HCT116 (cell line): Measurements from ENCODE around the gene HMGXB3. TPM values are rescaled to one million over a fixed set of nuclear protein-coding genes. Genes with fewer than 3 reads are reported as not detected.

Experiments
- ATAC-seq: fragments of 200-7000 bp; cut with Tn5 transposase; 2 replicates; pipeline ENCODE4 v1.9.1; 2020; ENCODE audit warnings: mild to moderate bottlenecking, moderate library complexity
- BruUV-seq: library from RNA; stranded (reverse); fragments of 400-500 nt; replicated peaks from 2 replicates; lab custom pipeline; 2021; lab: Mats Ljungman, UMichigan
- CTCF ChIA-PET: fragments of 300-600 bp; sonication (Branson Sonifier 250); formaldehyde crosslinking; loops from one replicate; lab custom pipeline; 2021; ENCODE audit warnings: antibody characterized with exemption; lab: Charles Lee
- POLR2A ChIA-PET: fragments of 300-600, 350-600 bp; sonication (Branson Sonifier 250); formaldehyde crosslinking; loops from one replicate; lab custom pipeline; 2021; ENCODE audit warnings: antibody characterized with exemption; lab: Charles Lee
- RAD21 ChIA-PET, 2 experiments: fragments of 300-600 bp; sonication (Branson Sonifier 250); formaldehyde crosslinking; loops; one replicate each; lab custom pipeline; 2023; ENCODE audit warnings: low total read pairs in 2 of 2; ENCODE audit not compliant: uncharacterized antibody in 2 of 2, unreplicated experiment in 2 of 2, low non-redundant PET in 1 of 2; lab: Charles Lee
- DNase-seq: peaks from one replicate; pipeline ENCODE4 v3.0.0-alpha.2; 2010; ENCODE audit warnings: low read depth, low spot score
- H2AFZ ChIP-seq: fragments of 200-600 bp; shearing (Covaris generic), sonication (generic); 2 replicates; pipeline ENCODE4 v1.6.1; 2017; ENCODE audit warnings: low read depth, mixed run types, mixed read lengths, antibody characterized with exemption, low read length; ENCODE audit not compliant: poor library complexity, severe bottlenecking
- H3K27ac ChIP-seq: 2 replicates; pipeline ENCODE4 v1.5.1; 2012; ENCODE audit warnings: low read depth, low read length
- H3K27me3 ChIP-seq: fragments of 200-600 bp; sonication (generic); 2 replicates; pipeline ENCODE4 v1.6.1; 2016; ENCODE audit warnings: mixed run types, low read length, mixed read lengths; ENCODE audit not compliant: insufficient read depth
- H3K36me3 ChIP-seq, 2 experiments: fragments of 200-500 bp in 1 of 2; fragments of 200-600 bp in 1 of 2; sonication (Bioruptor generic) in 1 of 2; sonication (generic) in 1 of 2; 2 replicates each; pipeline versions ENCODE4 v1.5.1 to v1.6.1; 2014 to 2016; ENCODE audit warnings: low read length in 2 of 2, inconsistent platforms in 1 of 2, mixed read lengths in 1 of 2, mixed run types in 1 of 2; ENCODE audit not compliant: insufficient read depth in 2 of 2, control insufficient read depth in 1 of 2
- H3K4me1 ChIP-seq, 2 experiments: fragments of 200-600 bp in 1 of 2; sonication (generic) in 1 of 2; 2 replicates each; pipeline versions ENCODE4 v1.5.1 to v1.6.1; 2012 to 2017; ENCODE audit warnings: low read length in 2 of 2, inconsistent platforms in 1 of 2, mild to moderate bottlenecking in 1 of 2, mixed read lengths in 1 of 2, mixed run types in 1 of 2, moderate library complexity in 1 of 2; ENCODE audit not compliant: insufficient read depth in 2 of 2, control insufficient read depth in 1 of 2
- H3K4me2 ChIP-seq: fragments of 200-600 bp; sonication (generic); 2 replicates; pipeline ENCODE4 v1.6.1; 2017; ENCODE audit warnings: mixed run types, low read length, mixed read lengths
- H3K4me3 ChIP-seq, 2 experiments: fragments of 200-600 bp in 1 of 2; sonication (generic) in 1 of 2; replicated peaks in 1 of 2; 2 replicates each; pipeline ENCODE4 v1.5.1; 2011 to 2016; ENCODE audit warnings: low read length in 2 of 2, control low read depth in 1 of 2, low read depth in 1 of 2, mild to moderate bottlenecking in 1 of 2, mixed read lengths in 1 of 2, mixed run types in 1 of 2
- H3K79me2 ChIP-seq: fragments of 200-600 bp; sonication (generic); 2 replicates; pipeline ENCODE4 v1.6.1; 2017; ENCODE audit warnings: mild to moderate bottlenecking, mixed run types, low read length, moderate library complexity, mixed read lengths; ENCODE audit not compliant: insufficient read depth
- H3K9ac ChIP-seq: fragments of 200-600 bp; sonication (generic); 2 replicates; pipeline ENCODE4 v1.6.1; 2016; ENCODE audit warnings: low read length, mixed read lengths
- H3K9me2 ChIP-seq: fragments of 200-600 bp; sonication (generic), shearing (Covaris generic); 2 replicates; pipeline ENCODE4 v1.6.1; 2017; ENCODE audit warnings: mixed run types, mild to moderate bottlenecking, moderate library complexity; ENCODE audit not compliant: insufficient read depth
- H3K9me3 ChIP-seq, 2 experiments: fragments of 200-500 bp in 1 of 2; fragments of 200-600 bp in 1 of 2; sonication (Bioruptor generic) in 1 of 2; sonication (generic) in 1 of 2; 2 replicates each; pipeline ENCODE4 v1.6.1; 2014 to 2017; ENCODE audit warnings: low read length in 2 of 2, mixed read lengths in 2 of 2, inconsistent platforms in 1 of 2, low read depth in 1 of 2, mild to moderate bottlenecking in 1 of 2, mixed run types in 1 of 2, moderate library complexity in 1 of 2; ENCODE audit not compliant: control insufficient read depth in 1 of 2, insufficient read depth in 1 of 2
- H4K20me1 ChIP-seq: fragments of 200-600 bp; sonication (generic), shearing (Covaris generic); 2 replicates; pipeline ENCODE4 v1.6.1; 2017; ENCODE audit warnings: mixed run types, mild to moderate bottlenecking, moderate library complexity; ENCODE audit not compliant: insufficient read depth
- EZH2phosphoT487 ChIP-seq: fragments of 200-600 bp; IDR thresholded peaks from 2 replicates; pipeline ENCODE4 v1.6.1; 2018; ENCODE audit warnings: antibody characterized with exemption, borderline replicate concordance
- SIN3A ChIP-seq: IDR thresholded peaks from 2 replicates; pipeline ENCODE4 v1.6.1; 2012; ENCODE audit warnings: low read depth
- TCF7L2 ChIP-seq: IDR thresholded peaks from 2 replicates; pipeline ENCODE4 v1.7.0; 2011; ENCODE audit warnings: borderline replicate concordance, inconsistent platforms; ENCODE audit not compliant: insufficient read depth, insufficient read length; ENCODE audit errors: extremely low read depth
- intact Hi-C: fragments of 100-400 bp; cut with micrococcal nuclease; formaldehyde crosslinking; loops from 2 replicates; pipeline ENCODE4 v1.10.0; 2022
- total RNA-seq: library from RNA; stranded (reverse); gene quantifications from one replicate; pipeline ENCODE4 v1.2.1, GENCODE V29; 2021; ENCODE audit not compliant: unreplicated experiment
- TF ChIP-seq, protein P1 (sequence below): IDR thresholded peaks from 2 replicates; pipeline ENCODE4 v1.6.1; 2011; ENCODE audit warnings: mild to moderate bottlenecking, low read length, moderate library complexity; ENCODE audit not compliant: insufficient replicate concordance; ENCODE audit errors: extremely low read depth
- TF ChIP-seq, protein P2 (sequence below): IDR thresholded peaks from 2 replicates; pipeline ENCODE4 v1.6.1; 2012
- TF ChIP-seq, protein P3 (sequence below): IDR thresholded peaks from 2 replicates; pipeline ENCODE4 v1.6.1; 2012
- TF ChIP-seq, protein P4 (sequence below), 3 experiments: fragments of 200-600 bp in 1 of 3; sonication (generic) in 1 of 3; IDR thresholded peaks in 2 of 3; conservative IDR thresholded peaks in 1 of 3; 2 replicates each; pipeline ENCODE4 v1.5.1; 2012 to 2017; ENCODE audit warnings: low read depth in 2 of 3, low read length in 2 of 3, antibody characterized with exemption in 1 of 3, borderline replicate concordance in 1 of 3, control low read depth in 1 of 3, mild to moderate bottlenecking in 1 of 3, mixed read lengths in 1 of 3, mixed run types in 1 of 3, moderate library complexity in 1 of 3; ENCODE audit not compliant: insufficient read depth in 1 of 3

HMGXB3 gene
- total RNA-seq, 1 experiment from 2014 or later = 41.8 TPM

DNA sequence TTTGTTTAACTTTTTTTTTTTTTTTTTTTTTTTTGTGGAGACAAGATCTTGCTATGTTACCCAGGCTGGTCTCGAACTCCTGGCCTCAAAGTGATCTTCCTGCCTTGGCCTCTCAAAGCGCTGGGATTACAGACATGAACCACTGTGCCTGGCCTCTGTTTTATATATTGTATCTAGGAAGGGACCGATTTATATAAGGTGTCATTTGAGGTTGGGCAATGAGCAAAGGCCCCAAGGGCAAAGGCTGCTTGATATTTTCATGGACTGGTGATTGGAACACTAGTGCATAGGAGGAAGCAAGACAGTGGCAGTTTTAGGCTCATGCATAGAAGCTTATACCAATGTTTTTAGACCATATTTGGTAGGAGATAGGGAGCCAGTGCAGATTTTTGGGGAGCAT, 36.8 kb upstream of the HMGXB3 start:
- 0 out of 2 replicates have a peak, but pooled peaks cover 2% of the 10 kb centered on the region for H3K79me2 ChIP-seq
- TF ChIP-seq EZH2phosphoT487 (no peak), TCF7L2 (no peak), SIN3A (no peak)
- TF ChIP-seq, protein P1, sequence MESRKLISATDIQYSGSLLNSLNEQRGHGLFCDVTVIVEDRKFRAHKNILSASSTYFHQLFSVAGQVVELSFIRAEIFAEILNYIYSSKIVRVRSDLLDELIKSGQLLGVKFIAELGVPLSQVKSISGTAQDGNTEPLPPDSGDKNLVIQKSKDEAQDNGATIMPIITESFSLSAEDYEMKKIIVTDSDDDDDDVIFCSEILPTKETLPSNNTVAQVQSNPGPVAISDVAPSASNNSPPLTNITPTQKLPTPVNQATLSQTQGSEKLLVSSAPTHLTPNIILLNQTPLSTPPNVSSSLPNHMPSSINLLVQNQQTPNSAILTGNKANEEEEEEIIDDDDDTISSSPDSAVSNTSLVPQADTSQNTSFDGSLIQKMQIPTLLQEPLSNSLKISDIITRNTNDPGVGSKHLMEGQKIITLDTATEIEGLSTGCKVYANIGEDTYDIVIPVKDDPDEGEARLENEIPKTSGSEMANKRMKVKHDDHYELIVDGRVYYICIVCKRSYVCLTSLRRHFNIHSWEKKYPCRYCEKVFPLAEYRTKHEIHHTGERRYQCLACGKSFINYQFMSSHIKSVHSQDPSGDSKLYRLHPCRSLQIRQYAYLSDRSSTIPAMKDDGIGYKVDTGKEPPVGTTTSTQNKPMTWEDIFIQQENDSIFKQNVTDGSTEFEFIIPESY = no peak
- TF ChIP-seq, protein P2, sequence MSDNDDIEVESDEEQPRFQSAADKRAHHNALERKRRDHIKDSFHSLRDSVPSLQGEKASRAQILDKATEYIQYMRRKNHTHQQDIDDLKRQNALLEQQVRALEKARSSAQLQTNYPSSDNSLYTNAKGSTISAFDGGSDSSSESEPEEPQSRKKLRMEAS = no peak
- RAD21 ChIA-PET = interaction anchor here in 1 of 2 experiments (1.5 kb wide), 1 partner anchor 27 kb away, joined by 3 read pairs; no protein-coding TSS in a partner anchor
- DNase-seq (no peak), ATAC-seq (no peak)
- H4K20me1 ChIP-seq = no peaks in the 10 kb centered on the region
- no peaks in the 10 kb centered on the region for H3K36me3 ChIP-seq
- POLR2A ChIA-PET = no interaction called here
- no peaks in the 10 kb centered on the region for H3K27me3 ChIP-seq
- BruUV-seq = no TSS peak
- no peak overlapping the region for H3K4me2 ChIP-seq
- no peak overlapping the region for H3K4me3 ChIP-seq
- no peak overlapping the region for H3K9ac ChIP-seq
- H2AFZ ChIP-seq = no peak overlapping the region
- peaks cover 8 to 27% of the 10 kb centered on the region in 2 experiments for H3K4me1 ChIP-seq
- H3K27ac ChIP-seq = no peak overlapping the region
- intact Hi-C loops = no loop called here
- no peaks in the 10 kb centered on the region for H3K9me2 ChIP-seq
- CTCF ChIA-PET = interaction anchor here (1.0 to 1.6 kb wide), 2 partner anchors 111 to 126 kb away, joined by 3 read pairs; no protein-coding TSS in a partner anchor
- H3K9me3 ChIP-seq = no peaks in the 10 kb centered on the region

DNA sequence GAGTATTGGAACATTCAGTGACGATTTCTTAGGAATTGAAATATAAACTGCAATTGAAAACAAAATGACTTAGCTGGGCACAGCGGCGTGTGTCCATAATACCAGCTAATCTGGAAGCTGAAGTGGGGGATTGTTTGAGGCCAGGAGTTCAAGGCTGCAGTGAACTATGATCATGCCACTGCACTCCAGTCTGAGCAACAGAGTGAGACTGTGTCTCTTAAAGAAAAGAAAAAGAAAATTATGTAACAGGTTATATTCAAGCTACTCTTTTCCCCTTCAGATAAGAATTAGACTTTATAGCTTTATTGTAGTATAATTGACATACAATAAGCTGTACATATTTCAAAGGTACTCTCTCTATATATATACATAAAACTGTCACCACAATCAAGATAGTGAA, 33.6 kb upstream of the HMGXB3 start:
- DNase-seq (no peak), ATAC-seq (no peak)
- no peaks in the 10 kb centered on the region for H3K27me3 ChIP-seq
- no peak overlapping the region for H3K27ac ChIP-seq
- ChIA-PET CTCF (interaction anchor here (0.8 kb wide), 1 partner anchor 114 kb away, joined by 3 read pairs; no protein-coding TSS in a partner anchor), POLR2A (interaction anchor here (1.2 kb wide), 1 partner anchor 24 kb away, joined by 3 read pairs; no protein-coding TSS in a partner anchor), RAD21 (no interaction called here)
- H3K9me2 ChIP-seq = no peaks in the 10 kb centered on the region
- peaks cover 0 to under 1% of the 10 kb centered on the region in 2 experiments; a peak in 1 of 4 replicates for H3K4me1 ChIP-seq
- H3K4me3 ChIP-seq = no peak overlapping the region
- no peaks in the 10 kb centered on the region for H3K36me3 ChIP-seq
- TF ChIP-seq, protein P3, sequence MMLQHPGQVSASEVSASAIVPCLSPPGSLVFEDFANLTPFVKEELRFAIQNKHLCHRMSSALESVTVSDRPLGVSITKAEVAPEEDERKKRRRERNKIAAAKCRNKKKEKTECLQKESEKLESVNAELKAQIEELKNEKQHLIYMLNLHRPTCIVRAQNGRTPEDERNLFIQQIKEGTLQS = no peak
- TF ChIP-seq, protein P1 = no peak
- TF ChIP-seq, protein P4, sequence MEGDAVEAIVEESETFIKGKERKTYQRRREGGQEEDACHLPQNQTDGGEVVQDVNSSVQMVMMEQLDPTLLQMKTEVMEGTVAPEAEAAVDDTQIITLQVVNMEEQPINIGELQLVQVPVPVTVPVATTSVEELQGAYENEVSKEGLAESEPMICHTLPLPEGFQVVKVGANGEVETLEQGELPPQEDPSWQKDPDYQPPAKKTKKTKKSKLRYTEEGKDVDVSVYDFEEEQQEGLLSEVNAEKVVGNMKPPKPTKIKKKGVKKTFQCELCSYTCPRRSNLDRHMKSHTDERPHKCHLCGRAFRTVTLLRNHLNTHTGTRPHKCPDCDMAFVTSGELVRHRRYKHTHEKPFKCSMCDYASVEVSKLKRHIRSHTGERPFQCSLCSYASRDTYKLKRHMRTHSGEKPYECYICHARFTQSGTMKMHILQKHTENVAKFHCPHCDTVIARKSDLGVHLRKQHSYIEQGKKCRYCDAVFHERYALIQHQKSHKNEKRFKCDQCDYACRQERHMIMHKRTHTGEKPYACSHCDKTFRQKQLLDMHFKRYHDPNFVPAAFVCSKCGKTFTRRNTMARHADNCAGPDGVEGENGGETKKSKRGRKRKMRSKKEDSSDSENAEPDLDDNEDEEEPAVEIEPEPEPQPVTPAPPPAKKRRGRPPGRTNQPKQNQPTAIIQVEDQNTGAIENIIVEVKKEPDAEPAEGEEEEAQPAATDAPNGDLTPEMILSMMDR (IDR thresholded peaks at IDR 0.05 in 2 of 3, conservative IDR thresholded peaks at IDR 0.05 in 1 of 3; ENCODE audit: borderline replicate concordance in 1 of 3, insufficient read depth in 1 of 3, low read depth in 2 of 3, low read length in 2 of 3) = no peak
- H3K9me3 ChIP-seq = no peaks in the 10 kb centered on the region
- no peak overlapping the region for H3K9ac ChIP-seq
- H4K20me1 ChIP-seq = no peaks in the 10 kb centered on the region
- H2AFZ ChIP-seq = no peak overlapping the region
- intact Hi-C loops = no loop called here
- no peaks in the 10 kb centered on the region for H3K79me2 ChIP-seq
- H3K4me2 ChIP-seq = no peak overlapping the region
- BruUV-seq = no TSS peak
